Measurements from ENCODE around the gene MERTK.
"Not testable (repeated sequence)": the region's sequence is repeated elsewhere in the genome, so short reads cannot be mapped to it uniquely, and the experiment has no call there.

Gene MERTK

DNA sequence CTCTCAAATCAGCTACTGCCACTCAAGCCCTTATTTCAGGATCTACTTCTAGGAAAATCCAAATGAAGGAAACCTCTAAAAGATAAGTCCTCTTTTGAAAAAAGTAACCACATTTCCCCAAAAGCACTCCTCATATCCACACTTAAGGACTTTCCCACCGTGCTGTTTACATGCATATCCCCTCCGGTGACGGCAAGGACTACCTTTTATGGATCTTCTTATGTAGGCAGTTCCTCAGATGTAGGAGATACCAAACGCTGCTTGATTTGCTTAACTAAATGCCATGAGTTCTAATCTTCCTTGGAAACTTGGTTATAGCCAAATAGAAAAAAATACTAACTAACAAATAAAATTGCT is 149.8 kb downstream of the MERTK start:
- DNase-seq, result no peak

DNA sequence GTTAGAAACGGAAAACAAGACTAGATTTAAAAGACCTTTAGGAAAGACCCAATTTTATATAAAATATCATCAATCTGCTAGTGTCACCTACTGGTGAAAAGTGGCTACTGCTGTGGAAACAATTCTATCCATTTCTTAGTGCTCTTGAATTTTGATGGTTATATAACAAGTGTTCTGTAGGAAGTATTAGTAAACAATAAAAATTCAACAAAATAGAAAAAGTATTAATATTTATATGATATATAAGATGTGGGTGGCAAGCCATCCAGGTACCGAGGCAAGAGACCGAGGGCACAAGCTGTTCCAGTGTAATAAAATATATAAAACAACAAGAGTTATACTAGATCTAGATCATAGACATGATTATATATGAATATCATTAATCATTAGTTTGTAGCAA is 150.5 kb downstream of the MERTK start:
- peak in 1 of 2 donors; percentile 58 for DNase-seq

GRCh38 chr2:112050316-112050715 is 151.9 kb downstream of the MERTK start:
- no peak for DNase-seq

DNA sequence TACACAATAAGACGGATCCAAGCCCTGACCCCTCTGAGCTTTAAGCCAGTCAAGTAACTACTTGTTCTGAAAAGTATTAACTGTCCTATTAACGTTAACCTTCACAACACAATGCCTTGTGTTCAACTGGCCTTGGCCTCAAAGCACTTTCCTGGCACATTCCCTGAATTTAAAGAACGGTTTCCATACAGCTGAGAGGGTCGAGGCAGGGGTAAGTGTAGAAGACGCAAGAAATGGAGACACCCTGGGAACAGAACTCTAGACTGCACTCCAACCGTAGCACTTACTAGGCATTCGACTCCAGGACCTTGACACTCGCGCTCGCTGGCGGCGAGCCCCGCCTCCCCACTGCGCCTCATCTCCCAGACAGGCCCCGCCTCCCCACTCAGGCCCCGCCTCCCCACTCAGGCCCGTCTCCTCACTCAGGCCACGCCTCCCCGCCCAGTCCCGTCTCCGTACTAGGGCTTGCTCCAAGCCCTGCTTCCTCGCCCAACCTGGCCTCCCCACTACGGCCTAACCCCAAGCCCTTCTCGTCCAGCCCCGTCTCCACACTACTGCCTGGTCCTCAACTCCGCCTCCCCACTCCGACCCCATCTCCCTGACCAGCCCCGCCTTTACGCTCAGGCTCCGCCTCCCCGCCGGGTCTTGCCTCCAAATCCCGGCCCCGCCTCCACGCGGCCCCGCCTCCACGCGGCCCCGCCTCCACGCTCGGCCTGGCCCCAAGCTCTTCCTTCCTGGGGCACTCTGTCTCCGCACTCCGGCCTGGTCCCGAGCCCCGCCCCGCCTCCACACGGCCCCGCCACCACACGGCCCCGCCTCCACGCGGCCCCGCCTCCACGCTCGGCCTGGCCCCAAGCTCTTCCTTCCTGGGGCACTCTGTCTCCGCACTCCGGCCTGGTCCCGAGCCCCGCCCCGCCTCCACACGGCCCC is 155.8 kb downstream of the MERTK start:
- peak; percentile 95 to 97 for DNase-seq

DNA sequence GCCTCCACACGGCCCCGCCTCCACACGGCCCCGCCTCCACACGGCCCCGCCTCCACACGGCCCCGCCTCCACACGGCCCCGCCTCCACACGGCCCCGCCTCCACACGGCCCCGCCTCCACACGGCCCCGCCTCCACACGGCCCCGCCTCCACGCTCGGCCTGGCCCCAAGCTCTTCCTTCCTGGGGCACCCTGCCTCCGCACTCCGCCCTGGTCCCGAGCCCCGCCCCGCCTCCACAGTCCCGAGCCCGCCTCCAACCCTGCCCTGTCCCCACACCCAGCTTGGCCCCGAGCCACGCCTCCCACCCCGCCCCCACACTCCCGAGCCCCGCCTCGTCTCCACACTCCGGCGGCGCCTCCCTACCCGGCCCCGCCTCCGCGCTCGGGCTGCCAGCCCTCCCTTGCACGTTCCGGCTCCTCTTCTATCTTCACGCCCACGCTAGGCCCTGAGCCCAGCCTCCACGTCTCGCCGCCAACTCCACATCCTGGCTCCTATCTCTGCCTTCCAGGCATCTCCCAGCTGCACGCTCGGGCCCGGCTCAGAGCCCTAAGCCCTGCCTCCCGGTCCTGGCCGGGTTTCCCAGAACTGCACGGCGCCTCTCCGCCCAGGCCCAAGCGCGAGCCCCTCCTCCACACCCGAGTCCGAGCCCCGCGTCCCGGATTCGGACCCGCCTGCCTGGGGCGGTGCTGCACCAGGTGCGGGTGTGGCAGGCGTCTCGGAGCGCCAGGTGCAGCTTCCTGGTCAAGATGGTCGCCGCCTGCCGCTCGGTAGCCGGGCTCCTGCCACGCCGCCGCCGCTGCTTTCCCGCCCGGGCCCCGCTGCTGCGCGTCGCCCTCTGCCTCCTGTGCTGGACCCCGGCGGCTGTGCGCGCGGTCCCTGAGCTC is 156.7 kb downstream of the MERTK start, which contains the start of gene TMEM87B:
TSS of gene TMEM87B (plus strand) at position 423 of the 883 bp plus-strand sequence. CDS start at position 746, 323 bp downstream.
- DNase-seq, result peak; percentile 96 to 98

DNA sequence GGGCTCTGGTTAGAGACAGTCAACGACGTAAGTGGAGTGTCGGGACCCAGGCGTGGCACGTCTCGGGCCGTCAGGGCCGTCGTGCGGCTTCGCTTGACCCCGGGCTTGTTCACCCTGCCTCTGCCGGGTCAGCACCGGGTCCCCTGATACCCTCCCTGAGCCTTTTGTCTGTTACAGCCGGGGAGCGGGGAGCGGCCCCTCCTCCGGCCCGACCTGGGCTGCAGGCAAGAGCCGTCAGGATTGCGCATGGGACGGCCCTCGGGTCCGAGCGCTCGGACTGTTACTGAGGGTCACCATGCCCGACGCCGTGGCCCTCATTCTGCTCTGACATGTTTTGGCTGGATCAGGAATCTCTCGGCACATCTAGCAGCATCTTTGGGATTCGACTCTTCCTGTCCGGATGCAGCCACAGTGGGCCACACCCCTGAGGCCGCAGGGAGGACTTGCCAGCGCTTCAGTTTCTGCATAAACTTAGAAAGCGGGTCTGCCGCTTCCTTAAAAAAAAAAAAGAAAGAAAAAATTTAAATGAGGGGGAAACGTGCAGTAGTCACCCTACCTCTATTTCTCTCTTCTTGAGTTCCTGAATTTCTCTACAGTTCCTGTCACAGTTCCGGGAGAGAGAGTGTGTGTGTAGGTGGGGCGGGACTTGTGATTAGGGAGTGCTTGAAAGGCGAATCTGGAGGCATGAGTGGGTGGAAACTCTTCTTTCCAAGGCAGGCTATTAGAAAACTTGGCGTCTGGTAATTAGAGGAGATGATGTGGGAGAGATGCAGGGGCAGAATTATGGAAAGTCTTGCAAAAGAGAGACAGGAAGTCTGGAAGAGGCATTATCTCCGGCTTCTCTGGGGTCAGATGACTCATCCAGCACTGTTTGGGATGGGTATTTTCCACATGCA is 157.6 kb downstream of the MERTK start:
- peak; percentile 30 to 88 for DNase-seq

- no peak for DNase-seq
Measured at GRCh38 chr2:112056626-112056987, 158.2 kb downstream of the MERTK start.

GRCh38 chr2:112059671-112060070 is 161.3 kb downstream of the MERTK start:
- no peak for DNase-seq

DNA sequence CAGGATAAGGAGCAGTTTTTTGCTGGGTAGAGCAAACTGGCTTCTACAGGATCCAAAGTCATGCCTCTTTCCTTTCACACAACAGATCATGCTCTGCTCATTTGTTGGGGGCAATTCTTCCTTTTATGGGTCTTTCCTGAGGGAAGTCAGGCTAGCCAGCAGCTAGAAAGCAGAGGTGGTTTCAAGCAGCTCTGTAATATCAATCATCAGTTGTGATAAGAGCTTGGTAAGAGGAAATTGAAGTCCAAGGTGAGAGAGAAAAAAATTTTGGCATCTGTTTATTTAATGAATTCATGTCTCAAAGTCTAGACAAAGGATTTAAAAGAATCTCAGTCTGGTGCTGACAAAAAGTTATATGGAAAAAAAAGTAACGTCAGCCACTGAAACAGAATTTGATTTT is 162.9 kb downstream of the MERTK start:
- DNase-seq, result no peak

DNA sequence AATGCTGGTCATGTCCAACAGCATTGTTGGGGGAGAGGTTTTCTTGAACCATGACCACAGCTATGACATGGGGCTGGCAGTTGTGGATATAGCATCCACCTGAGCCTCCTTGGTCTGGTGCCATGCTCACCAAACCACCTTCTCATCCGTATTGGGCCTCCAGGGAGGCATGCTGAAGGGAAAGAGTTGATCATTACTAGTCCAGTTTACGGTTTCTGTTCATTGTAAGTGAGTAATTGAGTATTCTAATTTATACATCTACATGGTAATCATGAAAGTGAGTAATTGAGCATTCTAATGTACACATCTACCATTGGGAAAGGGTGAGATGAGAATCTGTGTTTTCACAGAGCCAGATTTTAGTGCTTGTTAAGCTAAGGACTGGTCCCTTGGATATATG is 163.4 kb downstream of the MERTK start:
- no peak for DNase-seq

DNA sequence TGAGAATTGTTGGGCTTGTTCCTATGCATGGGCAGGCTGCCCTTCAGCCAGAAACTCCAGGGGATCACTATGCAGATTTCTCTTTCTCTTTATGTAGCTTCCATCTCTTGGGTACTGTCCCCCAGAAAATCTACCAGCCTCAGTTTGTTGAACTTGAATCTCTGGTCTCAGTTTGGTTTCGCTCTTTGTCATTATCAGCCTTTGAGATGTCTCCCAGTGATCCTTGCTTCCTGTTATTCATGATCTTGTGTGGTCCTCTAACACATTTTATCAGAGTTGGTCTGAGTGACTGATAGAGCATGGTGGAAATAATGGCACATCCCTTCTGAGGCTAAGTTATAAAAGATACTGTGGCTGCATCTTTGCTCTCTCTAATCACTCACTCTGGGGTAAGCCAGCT is 164.5 kb downstream of the MERTK start:
- DNase-seq, result no peak

- no peak for DNase-seq
Measured at GRCh38 chr2:112065486-112065885, 167.1 kb downstream of the MERTK start.

DNA sequence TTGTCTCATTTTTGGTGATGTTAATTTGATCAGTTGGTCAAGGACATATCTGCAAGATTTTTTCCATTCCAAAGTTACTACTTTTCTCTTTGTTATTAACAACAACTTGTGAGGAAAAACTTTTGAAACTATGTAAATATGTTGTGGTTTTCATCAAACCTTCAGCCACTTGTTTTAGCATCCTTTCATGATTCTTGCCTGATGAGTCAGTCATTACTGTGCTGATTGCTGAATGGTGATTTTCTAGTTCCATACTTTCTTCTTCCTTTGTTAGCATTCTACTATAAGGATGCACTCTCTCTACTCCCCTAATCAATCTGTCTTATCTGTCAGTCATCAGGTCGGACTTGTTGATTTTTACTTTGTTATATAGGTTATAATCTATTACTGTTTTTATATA is 167.6 kb downstream of the MERTK start:
- no peak for DNase-seq

- not testable (repeated sequence) for DNase-seq
Measured at GRCh38 chr2:112069794-112070193, 171.4 kb downstream of the MERTK start.

DNA sequence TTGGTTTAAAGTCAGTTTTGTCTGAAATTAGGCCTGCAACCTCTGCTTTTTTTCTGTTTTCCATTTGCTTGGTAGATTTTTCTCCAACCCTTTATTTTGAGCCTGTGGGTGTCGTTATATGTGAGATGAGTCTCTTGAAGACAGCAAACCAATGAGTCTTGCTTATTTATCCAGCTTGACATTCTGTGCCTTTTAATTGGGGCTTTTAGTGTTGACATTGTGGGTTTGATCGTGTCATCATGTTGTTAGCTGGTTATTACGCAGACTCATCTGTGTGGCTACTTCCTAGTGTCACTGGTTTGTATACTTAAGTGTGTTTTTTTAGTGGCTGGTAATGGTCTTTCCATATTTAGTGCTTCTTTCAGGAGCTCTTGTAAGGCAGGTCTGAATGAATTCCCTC is 175.5 kb downstream of the MERTK start:
- DNase-seq, result no peak

GRCh38 chr2:112074506-112074905 is 176.1 kb downstream of the MERTK start:
- DNase-seq, result no peak

DNA sequence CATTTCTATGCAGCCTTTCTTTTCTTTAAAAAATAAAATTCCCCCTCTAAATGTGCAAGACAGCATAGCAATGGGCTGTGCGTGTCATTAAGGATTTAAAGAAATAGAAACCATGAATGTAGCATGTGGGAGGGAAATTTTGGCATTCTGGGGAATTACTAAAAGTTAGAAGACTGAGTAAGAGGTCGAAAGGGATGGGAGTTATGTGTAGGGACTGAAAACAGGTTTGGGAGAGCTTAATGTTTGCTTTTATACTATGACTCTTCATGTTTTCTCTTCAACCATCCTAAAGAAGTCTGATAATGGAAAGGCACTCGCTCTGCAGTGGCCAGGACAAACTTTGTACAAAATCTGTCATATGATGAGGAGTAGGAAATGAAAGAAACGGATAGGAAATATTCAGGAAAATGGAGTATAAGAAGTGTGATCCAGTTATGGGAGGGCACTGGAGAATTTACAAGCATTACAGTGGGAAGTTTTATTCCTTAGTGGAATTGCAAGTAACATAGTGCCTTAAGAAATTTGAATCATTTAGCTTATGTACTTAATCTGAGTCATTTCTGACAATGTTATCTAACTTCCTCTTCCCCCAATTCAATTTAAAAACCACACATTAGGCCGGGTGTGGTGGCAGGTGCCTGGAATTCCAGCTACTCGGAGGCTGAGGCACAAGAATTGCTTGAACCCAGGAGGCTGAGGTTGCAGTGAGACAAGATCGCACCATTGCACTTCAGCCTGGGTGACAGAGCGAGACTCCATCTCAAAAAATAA is 177.3 kb downstream of the MERTK start:
- no peak for DNase-seq

DNA sequence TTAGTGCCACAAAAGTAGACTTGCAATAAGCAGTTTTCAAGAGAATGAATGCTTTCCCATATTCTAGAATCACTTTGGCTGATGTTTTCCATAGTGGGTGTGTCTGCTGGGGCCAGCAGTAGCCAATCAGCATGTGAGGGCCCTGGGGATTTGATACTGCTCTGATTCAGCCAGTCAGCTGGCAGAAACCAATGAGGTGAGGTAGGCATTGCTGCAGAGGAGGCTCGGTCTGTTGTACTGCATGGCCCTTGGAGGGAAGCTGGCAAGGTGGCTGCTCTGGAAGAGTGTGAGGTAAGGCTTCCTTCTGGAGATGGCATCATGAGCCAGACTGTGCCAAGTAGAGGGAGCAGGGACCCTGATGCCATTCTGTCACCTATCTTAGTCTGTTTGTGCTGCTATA is 179.4 kb downstream of the MERTK start:
- no peak for DNase-seq

Data from bone marrow (tissue), 2 donors.